Measurements from ENCODE around the gene CAMK2G. TPM values are rescaled to one million over a fixed set of nuclear protein-coding genes. Genes with fewer than 3 reads are reported as not detected.

Gene CAMK2G
- total and polyA plus RNA-seq, 7 donors: 14.4 to 221 (median 153) TPM

DNA sequence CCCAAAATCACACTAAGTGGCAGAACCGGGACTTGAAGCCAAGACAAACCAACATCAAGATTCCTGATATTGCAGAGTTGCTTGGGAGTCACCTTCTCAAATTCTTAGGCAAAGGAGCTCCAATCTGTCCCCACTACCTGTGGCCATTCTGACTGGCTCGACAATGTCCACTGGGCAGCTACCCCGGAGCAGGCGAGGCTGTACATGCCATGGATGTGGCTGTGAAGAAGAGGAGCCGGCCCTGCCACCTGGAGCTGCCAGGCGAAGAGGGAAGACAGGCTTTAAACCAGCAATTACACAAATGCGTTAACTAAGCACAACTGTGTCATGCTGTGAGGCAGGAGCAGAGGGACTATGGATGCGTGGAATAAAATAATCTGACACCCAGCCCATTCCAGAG lies 18.1 kb downstream of the CAMK2G start:
- H3K36me3 ChIP-seq: peaks cover 18 to 66% (median 27%) of the 10 kb centered on the region in 4 donors
- peak; percentile 56 for DNase-seq
- 91 to 95% methylated on average over 8 of the region's 8 CpGs for WGBS, 2 donors
- H3K9me3 ChIP-seq: no peaks in the 10 kb centered on the region
- no peak overlapping the region for H3K4me3 ChIP-seq
- H3K27me3 ChIP-seq: no peaks in the 10 kb centered on the region
- peaks cover 0 to 100% (median 98%) of the 10 kb centered on the region in 4 donors for H3K4me1 ChIP-seq
- peak overlapping the region; percentile 83 to 92 (median 91) for H3K27ac ChIP-seq
- intact Hi-C loops (cut with DNase I): no loop called here
- TF ChIP-seq POLR2A (IDR thresholded peaks at IDR 0.05) (no peak), POLR2AphosphoS5 (IDR thresholded peaks at IDR 0.05) (no peak), EP300 (IDR thresholded peaks at IDR 0.05) (no peak)
- TF ChIP-seq, protein P1, sequence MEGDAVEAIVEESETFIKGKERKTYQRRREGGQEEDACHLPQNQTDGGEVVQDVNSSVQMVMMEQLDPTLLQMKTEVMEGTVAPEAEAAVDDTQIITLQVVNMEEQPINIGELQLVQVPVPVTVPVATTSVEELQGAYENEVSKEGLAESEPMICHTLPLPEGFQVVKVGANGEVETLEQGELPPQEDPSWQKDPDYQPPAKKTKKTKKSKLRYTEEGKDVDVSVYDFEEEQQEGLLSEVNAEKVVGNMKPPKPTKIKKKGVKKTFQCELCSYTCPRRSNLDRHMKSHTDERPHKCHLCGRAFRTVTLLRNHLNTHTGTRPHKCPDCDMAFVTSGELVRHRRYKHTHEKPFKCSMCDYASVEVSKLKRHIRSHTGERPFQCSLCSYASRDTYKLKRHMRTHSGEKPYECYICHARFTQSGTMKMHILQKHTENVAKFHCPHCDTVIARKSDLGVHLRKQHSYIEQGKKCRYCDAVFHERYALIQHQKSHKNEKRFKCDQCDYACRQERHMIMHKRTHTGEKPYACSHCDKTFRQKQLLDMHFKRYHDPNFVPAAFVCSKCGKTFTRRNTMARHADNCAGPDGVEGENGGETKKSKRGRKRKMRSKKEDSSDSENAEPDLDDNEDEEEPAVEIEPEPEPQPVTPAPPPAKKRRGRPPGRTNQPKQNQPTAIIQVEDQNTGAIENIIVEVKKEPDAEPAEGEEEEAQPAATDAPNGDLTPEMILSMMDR (IDR thresholded peaks at IDR 0.05): no peak

DNA sequence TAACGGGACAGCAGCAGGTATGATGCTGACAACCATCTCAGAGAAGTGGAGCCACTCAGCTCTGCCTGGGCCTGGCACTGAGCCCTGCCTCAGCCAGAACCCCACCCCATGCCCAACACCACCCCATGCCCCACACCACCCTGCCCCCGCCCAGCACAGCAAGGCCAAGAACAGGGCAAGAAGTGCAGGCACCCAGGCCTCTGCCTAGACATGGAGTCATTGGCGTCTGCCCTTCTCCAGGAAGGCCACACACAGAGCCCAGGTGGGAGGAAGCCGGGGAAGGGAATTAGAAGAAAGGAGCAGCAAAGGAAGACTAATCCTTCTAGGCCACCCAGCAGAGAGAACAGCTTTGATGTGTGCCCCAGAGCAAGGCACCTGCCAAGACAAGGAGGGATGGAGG lies 18.9 kb downstream of the CAMK2G start:
- Histone ChIP-seq H3K36me3 (peaks cover 15 to 57% (median 25%) of the 10 kb centered on the region in 4 donors), H3K4me1 (peaks cover 0 to 100% (median 98%) of the 10 kb centered on the region in 4 donors)

DNA sequence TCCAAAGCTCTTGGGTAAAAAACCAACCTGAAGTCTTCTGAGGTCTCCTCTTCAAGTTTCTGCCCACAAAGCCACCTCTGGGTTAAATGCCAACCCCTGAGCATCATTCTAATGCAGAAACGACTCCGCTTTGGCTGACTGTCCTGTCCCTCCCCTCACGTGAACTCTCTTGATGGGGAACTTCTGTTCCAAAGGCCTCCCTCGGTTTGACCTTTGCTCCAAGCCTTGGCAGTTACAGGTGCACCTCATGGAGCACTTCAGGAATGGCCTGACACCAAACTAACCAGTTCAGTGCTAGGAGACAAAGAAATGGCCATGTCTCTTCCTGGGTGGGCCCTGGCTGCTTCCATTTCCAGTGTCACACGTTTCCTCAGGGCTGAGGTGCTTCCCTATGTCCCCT lies 20.0 kb downstream of the CAMK2G start:
- Histone ChIP-seq H3K27me3 (no peaks in the 10 kb centered on the region), H3K4me3 (no peak overlapping the region), H3K27ac (peak overlapping the region; percentile 83 to 92 (median 91)), H3K9me3 (no peaks in the 10 kb centered on the region), H3K36me3 (peaks cover 4 to 46% (median 16%) of the 10 kb centered on the region in 4 donors), H3K4me1 (peaks cover 0 to 100% (median 98%) of the 10 kb centered on the region in 4 donors)
- TF ChIP-seq EP300 (IDR thresholded peaks at IDR 0.05): no peak
- TF ChIP-seq, protein P1 (IDR thresholded peaks at IDR 0.05): no peak
- TF ChIP-seq POLR2AphosphoS5 (IDR thresholded peaks at IDR 0.05): no peak
- intact Hi-C loops (cut with DNase I): no loop called here
- DNase-seq: no peak
- 23 to 61% methylated on average over 5 of the region's 5 CpGs for WGBS, 2 donors

More for the DNA sequence above, 18.9 kb downstream of the CAMK2G start:
- Histone ChIP-seq H3K27me3 (no peaks in the 10 kb centered on the region), H3K27ac (peak overlapping the region; percentile 83 to 92 (median 91)), H3K9me3 (no peaks in the 10 kb centered on the region), H3K4me3 (no peak overlapping the region)
- DNase-seq: peak; percentile 75
- TF ChIP-seq POLR2A (IDR thresholded peaks at IDR 0.05) (no peak), EP300 (IDR thresholded peaks at IDR 0.05) (no peak), POLR2AphosphoS5 (IDR thresholded peaks at IDR 0.05) (no peak)
- TF ChIP-seq, protein P1 (IDR thresholded peaks at IDR 0.05): no peak
- intact Hi-C loops (cut with DNase I): no loop called here
- 60 to 89% methylated on average over 4 of the region's 4 CpGs for WGBS, 2 donors

DNA sequence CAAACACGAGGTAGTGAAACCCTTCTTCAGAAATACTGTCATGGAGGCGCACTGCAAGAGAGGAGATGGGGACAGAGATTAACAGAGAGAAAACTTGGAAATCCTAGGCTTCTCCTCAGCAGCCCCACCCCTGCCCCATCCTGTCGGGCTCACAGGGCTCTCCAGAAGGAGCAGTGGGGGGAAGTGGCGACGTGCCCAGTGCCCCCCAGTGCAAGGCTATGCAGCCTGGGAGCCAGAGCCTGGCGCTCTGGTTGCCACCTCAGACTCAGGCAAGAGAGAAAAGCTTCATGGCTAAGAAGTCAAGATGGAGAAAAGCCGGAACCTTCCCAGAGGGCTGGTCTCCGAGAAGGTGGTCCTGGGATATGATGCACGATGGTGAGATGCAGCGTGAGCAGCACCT lies 21.2 kb downstream of the CAMK2G start:
- TF ChIP-seq POLR2A (IDR thresholded peaks at IDR 0.05): no peak
- TF ChIP-seq, protein P1 (IDR thresholded peaks at IDR 0.05): no peak
- TF ChIP-seq POLR2AphosphoS5 (IDR thresholded peaks at IDR 0.05): no peak
- no peak for TF ChIP-seq EP300 (IDR thresholded peaks at IDR 0.05)
- H3K27me3 ChIP-seq: no peaks in the 10 kb centered on the region
- intact Hi-C loops (cut with DNase I): no loop called here
- H3K4me1 ChIP-seq: peaks cover 0 to 97% (median 96%) of the 10 kb centered on the region in 4 donors
- WGBS, 2 donors: 91 to 93% methylated on average over 10 of the region's 10 CpGs
- H3K36me3 ChIP-seq: peaks cover 5 to 43% (median 13%) of the 10 kb centered on the region in 4 donors
- peak overlapping the region; percentile 83 to 92 (median 91) for H3K27ac ChIP-seq
- no peaks in the 10 kb centered on the region for H3K9me3 ChIP-seq
- peak; percentile 47 for DNase-seq
- H3K4me3 ChIP-seq: no peak overlapping the region
